Measurements from ENCODE around the gene MED29. TPM values are rescaled to one million over a fixed set of nuclear protein-coding genes. Genes with fewer than 3 reads are reported as not detected.

The MED29 gene
- total and polyA plus RNA-seq, 2 of the 13 experiments (the other 11 are each of a cell fraction or from before 2014, with no cell fraction given): 14.0 to 19.7 TPM

DNA sequence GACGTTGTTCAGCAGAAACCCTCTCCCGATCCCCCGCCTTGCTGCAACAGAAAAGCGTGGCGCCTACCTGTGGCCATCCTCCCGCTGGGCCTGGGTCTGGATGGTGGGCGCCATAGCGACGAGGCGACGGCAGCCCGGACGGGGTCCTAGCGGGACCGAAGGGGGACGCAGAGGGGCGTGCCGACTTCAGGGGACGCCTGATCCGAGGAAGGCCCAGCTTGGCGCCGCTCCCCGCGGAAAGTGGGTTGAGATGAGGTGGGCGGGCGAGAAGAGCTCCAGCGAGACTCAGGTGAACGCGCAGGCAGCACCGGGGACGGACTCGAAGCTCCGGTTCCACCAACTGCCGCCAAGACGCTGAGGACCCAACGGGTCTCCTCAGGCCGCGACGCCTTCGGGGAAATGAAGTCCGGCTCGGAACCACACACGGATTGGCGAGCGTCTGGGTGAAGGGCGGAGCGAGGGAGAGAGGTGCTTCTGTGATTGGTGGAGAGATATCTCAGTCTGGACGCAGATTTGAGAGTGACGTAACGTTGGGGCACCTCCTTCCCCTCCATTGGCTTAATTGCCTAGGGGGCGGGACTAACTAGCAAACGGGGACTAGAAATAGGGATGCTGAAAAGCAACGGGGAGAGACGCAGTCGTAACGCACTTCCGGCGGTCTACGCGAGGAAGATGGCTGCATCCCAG, at the start of gene MED29, which contains the start of gene PAF1 (continued):
- TF ChIP-seq, protein P1, sequence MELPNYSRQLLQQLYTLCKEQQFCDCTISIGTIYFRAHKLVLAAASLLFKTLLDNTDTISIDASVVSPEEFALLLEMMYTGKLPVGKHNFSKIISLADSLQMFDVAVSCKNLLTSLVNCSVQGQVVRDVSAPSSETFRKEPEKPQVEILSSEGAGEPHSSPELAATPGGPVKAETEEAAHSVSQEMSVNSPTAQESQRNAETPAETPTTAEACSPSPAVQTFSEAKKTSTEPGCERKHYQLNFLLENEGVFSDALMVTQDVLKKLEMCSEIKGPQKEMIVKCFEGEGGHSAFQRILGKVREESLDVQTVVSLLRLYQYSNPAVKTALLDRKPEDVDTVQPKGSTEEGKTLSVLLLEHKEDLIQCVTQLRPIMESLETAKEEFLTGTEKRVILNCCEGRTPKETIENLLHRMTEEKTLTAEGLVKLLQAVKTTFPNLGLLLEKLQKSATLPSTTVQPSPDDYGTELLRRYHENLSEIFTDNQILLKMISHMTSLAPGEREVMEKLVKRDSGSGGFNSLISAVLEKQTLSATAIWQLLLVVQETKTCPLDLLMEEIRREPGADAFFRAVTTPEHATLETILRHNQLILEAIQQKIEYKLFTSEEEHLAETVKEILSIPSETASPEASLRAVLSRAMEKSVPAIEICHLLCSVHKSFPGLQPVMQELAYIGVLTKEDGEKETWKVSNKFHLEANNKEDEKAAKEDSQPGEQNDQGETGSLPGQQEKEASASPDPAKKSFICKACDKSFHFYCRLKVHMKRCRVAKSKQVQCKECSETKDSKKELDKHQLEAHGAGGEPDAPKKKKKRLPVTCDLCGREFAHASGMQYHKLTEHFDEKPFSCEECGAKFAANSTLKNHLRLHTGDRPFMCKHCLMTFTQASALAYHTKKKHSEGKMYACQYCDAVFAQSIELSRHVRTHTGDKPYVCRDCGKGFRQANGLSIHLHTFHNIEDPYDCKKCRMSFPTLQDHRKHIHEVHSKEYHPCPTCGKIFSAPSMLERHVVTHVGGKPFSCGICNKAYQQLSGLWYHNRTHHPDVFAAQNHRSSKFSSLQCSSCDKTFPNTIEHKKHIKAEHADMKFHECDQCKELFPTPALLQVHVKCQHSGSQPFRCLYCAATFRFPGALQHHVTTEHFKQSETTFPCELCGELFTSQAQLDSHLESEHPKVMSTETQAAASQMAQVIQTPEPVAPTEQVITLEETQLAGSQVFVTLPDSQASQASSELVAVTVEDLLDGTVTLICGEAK (IDR thresholded peaks at IDR 0.05): no peak; the same call in 1 of the 2 replicates
- TF ChIP-seq, protein P1 (CRISPR knock-in tag; IDR thresholded peaks at IDR 0.05): peak; percentile 60; the same call in 1 of the 2 replicates
- TF ChIP-seq XBP1 (CRISPR knock-in tag; IDR thresholded peaks at IDR 0.05): no peak
- peak; percentile 87 for TF ChIP-seq ZBTB21 (CRISPR knock-in tag; IDR thresholded peaks at IDR 0.05)
- TF ChIP-seq, protein P2, sequence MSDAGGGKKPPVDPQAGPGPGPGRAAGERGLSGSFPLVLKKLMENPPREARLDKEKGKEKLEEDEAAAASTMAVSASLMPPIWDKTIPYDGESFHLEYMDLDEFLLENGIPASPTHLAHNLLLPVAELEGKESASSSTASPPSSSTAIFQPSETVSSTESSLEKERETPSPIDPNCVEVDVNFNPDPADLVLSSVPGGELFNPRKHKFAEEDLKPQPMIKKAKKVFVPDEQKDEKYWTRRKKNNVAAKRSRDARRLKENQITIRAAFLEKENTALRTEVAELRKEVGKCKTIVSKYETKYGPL (CRISPR knock-in tag; IDR thresholded peaks at IDR 0.05): no peak
- TF ChIP-seq ZNF772 (CRISPR knock-in tag; IDR thresholded peaks at IDR 0.05): no peak; the same call in 1 of the 2 replicates
- TF ChIP-seq SKI (IDR thresholded peaks at IDR 0.05; ENCODE audit: partially characterized antibody): no peak
- peak; percentile 80 for TF ChIP-seq ZNF605 (CRISPR knock-in tag; IDR thresholded peaks at IDR 0.05)
- peak; percentile 72 for TF ChIP-seq YEATS4 (CRISPR knock-in tag; IDR thresholded peaks at IDR 0.05; ENCODE audit: borderline replicate concordance)
- TF ChIP-seq ZNF781 (CRISPR knock-in tag; IDR thresholded peaks at IDR 0.05; ENCODE audit: borderline replicate concordance, not compliant biosample characterization): no peak
- peak; percentile 63 for TF ChIP-seq TBX2 (CRISPR knock-in tag; IDR thresholded peaks at IDR 0.05; ENCODE audit: borderline replicate concordance)
- TF ChIP-seq ZNF619 (CRISPR knock-in tag; IDR thresholded peaks at IDR 0.05): peak; percentile 90
- TF ChIP-seq, protein P3, sequence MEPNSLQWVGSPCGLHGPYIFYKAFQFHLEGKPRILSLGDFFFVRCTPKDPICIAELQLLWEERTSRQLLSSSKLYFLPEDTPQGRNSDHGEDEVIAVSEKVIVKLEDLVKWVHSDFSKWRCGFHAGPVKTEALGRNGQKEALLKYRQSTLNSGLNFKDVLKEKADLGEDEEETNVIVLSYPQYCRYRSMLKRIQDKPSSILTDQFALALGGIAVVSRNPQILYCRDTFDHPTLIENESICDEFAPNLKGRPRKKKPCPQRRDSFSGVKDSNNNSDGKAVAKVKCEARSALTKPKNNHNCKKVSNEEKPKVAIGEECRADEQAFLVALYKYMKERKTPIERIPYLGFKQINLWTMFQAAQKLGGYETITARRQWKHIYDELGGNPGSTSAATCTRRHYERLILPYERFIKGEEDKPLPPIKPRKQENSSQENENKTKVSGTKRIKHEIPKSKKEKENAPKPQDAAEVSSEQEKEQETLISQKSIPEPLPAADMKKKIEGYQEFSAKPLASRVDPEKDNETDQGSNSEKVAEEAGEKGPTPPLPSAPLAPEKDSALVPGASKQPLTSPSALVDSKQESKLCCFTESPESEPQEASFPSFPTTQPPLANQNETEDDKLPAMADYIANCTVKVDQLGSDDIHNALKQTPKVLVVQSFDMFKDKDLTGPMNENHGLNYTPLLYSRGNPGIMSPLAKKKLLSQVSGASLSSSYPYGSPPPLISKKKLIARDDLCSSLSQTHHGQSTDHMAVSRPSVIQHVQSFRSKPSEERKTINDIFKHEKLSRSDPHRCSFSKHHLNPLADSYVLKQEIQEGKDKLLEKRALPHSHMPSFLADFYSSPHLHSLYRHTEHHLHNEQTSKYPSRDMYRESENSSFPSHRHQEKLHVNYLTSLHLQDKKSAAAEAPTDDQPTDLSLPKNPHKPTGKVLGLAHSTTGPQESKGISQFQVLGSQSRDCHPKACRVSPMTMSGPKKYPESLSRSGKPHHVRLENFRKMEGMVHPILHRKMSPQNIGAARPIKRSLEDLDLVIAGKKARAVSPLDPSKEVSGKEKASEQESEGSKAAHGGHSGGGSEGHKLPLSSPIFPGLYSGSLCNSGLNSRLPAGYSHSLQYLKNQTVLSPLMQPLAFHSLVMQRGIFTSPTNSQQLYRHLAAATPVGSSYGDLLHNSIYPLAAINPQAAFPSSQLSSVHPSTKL (CRISPR knock-in tag; IDR thresholded peaks at IDR 0.05): 0 out of 2 replicates have a peak, but pooled peaks have one; percentile 20
- TF ChIP-seq ZNF552 (CRISPR knock-in tag; IDR thresholded peaks at IDR 0.05; ENCODE audit: borderline replicate concordance): no peak
- TF ChIP-seq ZNF451 (CRISPR knock-in tag; IDR thresholded peaks at IDR 0.05): no peak
- TF ChIP-seq ZNF775 (CRISPR knock-in tag; IDR thresholded peaks at IDR 0.05; ENCODE audit: borderline replicate concordance): no peak

Data from HepG2 (cell line).